ENCODE results near the gene IL18.
"Not testable (repeated sequence)": the region's sequence is repeated elsewhere in the genome, so short reads cannot be mapped to it uniquely, and the experiment has no call there.

IL18 gene

GRCh38 chr11:112172362-112172994 is 8.6 kb upstream of the IL18 start:
- DNase-seq (ENCODE audit: low read depth) = no peak

DNA sequence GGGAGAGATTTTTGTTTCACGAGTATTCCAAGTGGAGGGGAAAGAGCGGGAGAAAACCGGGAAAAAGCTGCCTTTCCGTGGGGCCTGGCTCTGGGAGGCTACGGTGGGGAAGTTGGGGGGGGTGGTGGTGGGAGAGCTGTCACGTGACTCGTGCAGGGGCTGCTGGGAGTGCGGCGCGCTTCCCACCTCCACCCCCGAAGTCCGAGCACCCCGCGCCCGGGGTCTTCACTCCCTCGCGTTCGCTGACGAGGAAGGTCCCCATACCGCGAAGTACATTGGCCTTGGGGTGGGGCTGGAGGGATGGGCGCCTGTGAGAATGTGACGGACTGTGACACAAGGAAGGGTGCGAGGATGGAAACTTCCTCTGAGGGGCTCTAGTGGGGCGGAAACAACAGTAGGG is 3.3 kb upstream of the IL18 start, which contains the start of gene TEX12:
Gene TEX12, plus strand, starts transcription at position 228 of the 400 bp plus-strand sequence. CDS start 1,897 bp downstream, outside the sequence.
- no peak for DNase-seq (ENCODE audit: low read depth)

DNA sequence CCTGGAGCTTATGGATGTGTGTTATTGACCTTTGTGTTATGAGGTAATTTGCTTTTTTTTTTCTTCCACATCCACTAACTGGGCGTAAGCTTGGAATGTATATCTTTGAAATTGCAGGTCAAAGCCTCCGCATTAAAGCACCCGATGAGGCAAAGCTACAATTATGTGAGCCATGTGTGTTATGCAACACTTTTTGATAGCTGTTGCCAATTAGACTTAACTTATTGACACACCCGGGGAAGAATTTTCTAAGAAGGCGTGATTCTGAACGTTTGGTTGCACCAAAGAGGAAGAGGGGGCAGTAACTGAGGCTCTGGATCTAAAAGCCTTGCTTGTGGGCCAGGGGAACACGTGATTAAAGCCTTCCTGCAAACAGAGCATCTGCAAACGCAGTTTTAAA is 2.7 kb upstream of the IL18 start:
- DNase-seq (ENCODE audit: low read depth) = no peak

DNA sequence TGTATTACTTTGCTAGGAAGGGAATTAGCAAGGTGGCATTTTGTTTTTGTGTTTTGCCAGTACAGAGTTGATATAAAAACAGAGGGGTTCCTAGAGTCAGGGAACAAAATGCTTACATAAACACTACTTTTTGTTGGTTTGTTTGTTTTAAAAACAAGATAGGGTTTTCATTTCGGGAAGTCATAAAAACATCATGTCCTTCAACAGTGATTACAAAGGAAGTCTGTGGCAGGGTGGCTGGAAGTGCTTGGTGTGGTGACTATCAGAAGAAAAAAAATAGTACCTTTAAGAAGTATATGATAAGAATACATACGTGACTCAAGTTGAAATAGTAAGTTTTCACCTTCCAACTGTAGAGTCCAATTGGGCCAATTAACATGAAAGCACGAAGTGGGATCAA is 1.2 kb upstream of the IL18 start:
- no peak for DNase-seq (ENCODE audit: low read depth)

- no peak for DNase-seq (ENCODE audit: low read depth)
Observed at GRCh38 chr11:112162761-112163546, 940 bp downstream of the IL18 start.

- DNase-seq (ENCODE audit: low read depth) = not testable (repeated sequence)
Observed at GRCh38 chr11:112162200-112162599, 1.7 kb downstream of the IL18 start.

DNA sequence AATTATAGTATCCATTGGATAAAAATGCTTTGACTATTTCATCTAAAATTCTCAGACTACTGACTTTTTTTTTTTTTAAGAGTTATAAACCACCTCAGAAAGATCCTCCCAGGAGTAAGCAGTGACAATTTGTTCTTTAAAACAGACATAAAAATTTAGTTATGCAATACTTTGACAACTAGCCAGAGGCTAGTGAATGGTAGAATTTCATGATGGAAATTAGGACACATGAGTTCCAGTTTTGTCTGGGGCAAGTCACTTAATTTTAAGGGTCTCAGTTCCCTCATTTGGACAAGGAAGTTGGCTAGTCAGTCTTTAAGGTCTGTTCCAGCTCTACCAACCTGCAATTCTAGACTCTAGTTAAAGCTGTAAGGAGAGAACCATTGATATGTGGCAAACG is 2.9 kb downstream of the IL18 start:
- no peak for DNase-seq (ENCODE audit: low read depth)

DNA sequence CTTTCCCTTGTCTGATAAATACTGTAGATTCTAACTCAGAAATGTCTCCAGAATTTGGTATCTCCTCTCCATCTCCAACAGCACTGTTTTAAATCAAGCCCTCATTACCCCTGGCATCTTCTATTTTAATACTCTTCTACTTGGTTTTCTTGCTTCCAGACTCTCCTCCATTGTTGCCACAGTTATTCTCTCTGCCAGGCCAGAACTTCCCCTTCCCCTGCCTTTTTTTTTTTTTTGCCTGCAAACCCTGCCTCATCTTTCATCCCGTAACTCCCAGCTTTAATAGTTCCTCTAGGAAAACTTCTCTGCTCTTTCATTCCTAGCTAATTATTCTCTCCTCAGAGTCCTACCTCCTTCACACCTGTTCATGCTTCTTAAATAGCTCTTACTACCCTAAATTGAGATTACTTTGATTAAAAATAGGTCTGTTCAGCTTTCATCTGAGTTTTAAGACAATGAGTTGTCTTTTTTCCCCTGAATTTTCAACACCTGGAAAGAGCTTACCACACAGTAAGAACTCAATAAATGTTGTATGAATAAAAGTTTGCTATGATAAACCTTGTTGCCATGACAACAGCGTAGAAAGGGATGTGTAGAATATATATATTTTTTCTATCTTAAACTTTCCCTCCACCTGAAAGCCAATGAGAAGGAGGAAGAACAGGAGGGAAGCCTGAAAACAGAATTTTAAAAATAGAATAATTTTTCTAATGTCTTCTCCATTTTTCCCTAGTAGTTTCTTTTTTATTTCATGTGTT is 3.6 kb downstream of the IL18 start:
- DNase-seq (ENCODE audit: low read depth) = no peak

- DNase-seq (ENCODE audit: low read depth) = no peak
Observed at GRCh38 chr11:112159098-112160065, 4.5 kb downstream of the IL18 start.

- DNase-seq (ENCODE audit: low read depth) = no peak
Observed at GRCh38 chr11:112156956-112157766, 6.7 kb downstream of the IL18 start.

GRCh38 chr11:112156153-112156955 is 7.5 kb downstream of the IL18 start:
- no peak for DNase-seq (ENCODE audit: low read depth)

GRCh38 chr11:112150517-112150916 is 13.4 kb downstream of the IL18 start:
- DNase-seq (ENCODE audit: low read depth) = no peak

- DNase-seq (ENCODE audit: low read depth) = no peak
Observed at GRCh38 chr11:112143597-112143996, 20.3 kb downstream of the IL18 start.

DNA sequence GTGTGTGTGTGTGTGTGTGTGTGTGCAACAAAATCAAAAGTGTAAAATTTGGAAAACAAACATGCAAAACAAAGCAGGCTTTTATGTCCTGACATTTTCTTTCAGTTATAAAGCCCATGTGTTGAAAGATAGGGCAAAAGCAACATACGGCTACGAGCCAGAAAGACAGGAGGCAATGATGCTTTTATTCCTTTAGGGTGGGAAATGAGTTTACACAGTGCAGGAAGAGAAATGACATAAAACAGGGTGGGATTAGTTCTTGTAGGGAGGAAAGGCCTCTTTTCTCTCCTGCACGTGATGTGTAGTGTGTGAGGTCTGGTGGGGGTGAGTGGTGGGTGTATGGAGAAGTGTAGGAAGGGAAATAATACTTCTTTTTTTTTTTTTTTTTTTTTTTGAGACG is 29.4 kb downstream of the IL18 start:
- no peak for DNase-seq (ENCODE audit: low read depth)

GRCh38 chr11:112132737-112133136 is 31.2 kb downstream of the IL18 start:
- no peak for DNase-seq (ENCODE audit: low read depth)

GRCh38 chr11:112129656-112130055 is 34.2 kb downstream of the IL18 start:
- no peak for DNase-seq (ENCODE audit: low read depth)

DNA sequence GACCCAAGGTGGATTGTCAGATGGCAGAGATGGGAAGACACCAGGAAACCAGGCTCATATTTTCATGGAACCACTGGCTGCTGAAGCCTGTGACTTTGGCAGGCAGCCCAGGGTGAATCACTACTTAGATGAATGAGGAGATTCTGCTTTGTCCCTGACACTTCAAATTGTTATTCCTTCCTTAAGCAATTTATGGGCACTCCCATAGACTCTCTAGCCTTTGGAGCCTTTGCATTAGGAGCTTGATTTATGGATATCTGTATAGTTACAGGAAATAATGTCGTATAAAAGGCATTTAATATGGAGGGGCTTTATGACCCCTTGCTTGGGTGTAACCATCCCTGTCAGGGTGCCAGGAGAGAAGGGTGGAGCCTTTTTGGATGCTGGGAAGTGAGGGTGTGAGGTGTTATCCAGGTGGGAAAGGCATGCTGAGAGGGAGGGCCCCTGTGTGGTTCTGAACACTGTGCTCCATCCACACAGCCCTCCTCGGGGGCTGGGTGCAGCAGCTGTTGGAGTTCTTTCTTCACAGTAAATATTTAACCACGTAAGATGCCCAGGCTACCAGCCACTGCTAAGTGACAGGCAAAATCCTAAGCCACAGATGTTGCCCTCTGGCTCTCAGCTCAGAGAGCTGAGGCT is 35.3 kb downstream of the IL18 start:
- no peak for DNase-seq (ENCODE audit: low read depth)

- no peak for DNase-seq (ENCODE audit: low read depth)
Observed at GRCh38 chr11:112127056-112127455, 36.8 kb downstream of the IL18 start.

DNA sequence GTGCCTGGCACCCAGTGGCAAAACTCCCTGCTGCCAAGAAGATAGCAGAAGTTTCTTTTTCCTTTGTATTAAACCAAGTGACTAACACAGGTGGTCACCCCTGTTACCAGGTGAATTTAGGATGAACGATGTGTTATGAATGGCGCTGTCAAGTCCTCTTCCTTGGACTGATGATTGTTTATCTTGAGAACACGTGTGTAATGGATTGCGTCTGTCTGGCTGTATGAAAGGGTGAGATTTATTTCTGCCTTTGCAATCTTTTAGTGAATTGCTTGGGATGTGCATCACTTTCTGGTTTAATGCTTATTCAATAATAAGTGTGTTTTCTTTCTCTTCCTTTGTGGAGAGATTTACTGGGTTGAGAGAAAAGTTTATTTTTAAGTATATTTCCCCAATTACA is 40.8 kb downstream of the IL18 start:
- no peak for DNase-seq (ENCODE audit: low read depth)
